GM19193 (cell line): ENCODE measurements around the gene PLA2G4E.

Experiments
- POLR2A ChIP-seq: IDR thresholded peaks from 4 replicates; pipeline ENCODE4 v1.6.1; 2011; ENCODE audit not compliant: insufficient read depth, insufficient read length; ENCODE audit errors: extremely low read depth

The PLA2G4E gene

DNA sequence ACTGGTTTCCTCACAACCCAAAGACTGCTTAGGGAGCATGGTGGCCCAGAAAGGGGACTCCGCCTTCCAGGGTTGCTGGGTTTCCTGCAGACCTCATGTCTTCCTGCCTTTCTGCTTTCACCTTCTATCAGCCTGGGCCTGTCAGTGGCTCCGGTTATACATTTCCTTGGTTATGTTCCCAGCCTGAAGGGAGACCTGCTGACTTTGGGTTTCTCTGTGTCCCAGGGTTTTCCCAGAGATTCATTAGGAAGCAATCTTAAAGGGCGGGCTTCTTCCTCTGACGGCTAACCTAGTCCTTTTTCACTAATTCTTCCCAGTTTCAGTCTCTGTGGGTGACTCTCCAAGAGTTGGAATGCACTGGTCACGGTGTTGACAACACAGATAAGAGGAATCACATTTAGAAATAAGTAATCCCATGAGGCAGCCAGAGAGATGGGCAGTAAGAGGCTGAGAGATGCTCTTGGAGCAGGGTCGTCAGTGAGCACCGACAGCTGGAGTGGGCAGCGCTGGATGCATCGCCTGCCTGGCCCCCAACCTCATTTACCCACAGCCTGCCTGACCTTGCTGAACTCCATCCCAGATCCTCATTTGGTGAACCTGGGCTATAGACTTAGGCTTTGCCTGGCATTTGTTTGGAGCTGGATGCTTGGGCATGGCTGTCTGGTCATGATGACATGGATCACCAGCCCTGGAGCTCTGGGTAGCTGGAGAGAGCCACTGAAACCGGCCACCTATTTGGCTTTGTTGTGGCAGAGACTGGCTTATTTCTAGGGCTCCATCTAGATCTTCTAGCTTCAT lies 38.5 kb downstream of the PLA2G4E start:
- no peak for TF ChIP-seq POLR2A

DNA sequence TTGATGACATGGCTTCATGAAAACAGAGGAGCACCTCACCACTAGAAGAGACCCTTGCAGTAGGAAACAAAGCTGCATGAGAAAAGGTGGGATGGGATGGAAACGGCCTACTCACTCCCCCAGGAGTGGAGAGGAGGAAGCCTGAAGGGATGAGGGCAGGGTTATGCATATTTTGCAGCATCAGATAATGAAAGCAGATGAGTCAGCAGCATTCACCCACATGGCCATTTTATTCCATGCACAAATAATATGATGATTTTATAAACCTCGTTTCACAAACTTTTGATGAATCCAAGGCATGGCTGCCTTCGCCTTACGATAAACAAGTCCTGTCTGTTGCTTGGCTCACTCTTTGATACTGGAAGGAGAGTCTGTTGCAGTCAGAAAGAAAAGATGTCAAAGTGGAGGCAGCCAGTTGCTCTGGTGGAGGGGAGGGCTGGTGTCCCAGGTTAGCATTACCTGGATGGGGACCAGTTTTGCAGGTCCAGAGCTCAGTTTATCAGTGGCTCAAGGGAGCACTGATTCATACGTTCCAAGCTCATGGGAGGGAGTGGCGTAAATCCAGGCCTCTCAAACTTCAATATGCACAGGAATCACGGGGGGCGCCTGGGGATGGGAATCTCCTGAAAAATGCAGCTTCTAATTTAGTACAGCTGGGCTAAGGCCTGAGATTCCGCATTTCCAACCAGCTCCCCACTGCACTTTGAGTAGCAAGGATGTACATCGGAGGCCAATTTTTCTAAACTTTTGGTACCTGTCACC lies 39.3 kb downstream of the PLA2G4E start:
- no peak for TF ChIP-seq POLR2A

DNA sequence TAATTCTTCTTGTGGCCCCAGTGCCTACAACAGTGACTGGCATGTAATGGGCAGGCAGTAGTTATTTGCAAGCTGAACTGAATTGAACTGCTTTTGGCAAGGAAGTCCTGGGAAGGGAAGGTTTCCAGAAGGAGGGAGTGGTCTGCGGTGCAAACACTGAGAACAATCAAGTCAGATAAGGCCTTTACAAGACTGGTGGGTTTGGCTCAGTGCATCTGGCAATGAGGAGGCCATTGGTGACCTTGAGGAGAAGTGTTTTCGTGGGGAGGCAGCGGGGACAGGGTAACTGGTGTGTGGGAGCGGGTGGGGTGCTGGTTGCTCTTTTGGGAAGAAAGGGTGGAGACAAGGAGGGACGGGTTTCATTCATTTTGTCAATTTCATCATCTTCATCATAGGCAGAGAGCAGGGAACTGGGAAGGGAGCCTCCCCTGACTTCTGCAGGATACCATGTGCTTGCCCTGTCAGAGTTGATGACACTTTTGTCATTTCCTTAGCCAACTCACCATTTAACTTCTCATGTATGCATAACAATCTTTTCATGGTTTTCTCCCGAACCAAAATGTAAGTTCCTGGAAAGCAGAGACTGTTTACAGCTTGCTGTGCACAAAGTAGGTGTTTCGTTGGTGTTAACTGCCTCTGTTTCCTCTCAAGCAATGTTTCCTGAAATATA lies 40.1 kb downstream of the PLA2G4E start:
- no peak for TF ChIP-seq POLR2A

DNA sequence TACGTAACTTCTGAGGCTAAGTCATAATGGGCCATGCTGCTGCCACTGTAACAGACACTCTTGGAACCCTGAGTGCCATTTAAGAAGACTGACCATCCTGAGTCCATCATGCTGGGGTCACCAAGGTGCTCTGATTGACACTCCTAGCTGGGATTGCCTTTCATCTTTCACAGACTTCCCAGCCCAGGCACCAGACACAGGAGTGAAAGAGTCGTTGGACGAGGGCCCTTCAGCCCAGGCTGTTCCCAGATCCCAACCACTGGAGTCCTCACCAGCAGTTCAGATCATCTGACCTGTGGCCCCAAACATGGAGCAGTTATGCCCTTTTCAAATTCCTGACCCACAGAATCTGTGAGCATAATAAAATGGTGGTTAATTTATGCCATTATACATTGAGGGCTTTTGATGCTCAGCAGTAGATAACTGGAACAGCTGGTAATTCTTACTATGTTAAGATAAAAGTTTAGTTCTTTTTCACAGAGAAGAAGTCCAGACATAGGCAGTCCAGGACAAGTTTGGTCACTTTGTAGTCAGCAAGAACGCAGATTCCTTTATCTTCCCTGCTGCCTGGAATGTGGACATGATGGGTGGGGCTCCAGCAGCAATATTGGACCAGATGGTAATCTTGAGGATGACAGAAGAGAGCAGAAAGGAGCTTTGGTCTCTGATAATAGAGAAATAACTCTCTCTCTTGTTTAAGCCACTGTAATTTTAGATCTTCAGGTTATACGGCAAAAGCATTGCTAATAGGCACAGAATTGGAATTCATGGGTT lies 41.2 kb downstream of the PLA2G4E start:
- no peak for TF ChIP-seq POLR2A

DNA sequence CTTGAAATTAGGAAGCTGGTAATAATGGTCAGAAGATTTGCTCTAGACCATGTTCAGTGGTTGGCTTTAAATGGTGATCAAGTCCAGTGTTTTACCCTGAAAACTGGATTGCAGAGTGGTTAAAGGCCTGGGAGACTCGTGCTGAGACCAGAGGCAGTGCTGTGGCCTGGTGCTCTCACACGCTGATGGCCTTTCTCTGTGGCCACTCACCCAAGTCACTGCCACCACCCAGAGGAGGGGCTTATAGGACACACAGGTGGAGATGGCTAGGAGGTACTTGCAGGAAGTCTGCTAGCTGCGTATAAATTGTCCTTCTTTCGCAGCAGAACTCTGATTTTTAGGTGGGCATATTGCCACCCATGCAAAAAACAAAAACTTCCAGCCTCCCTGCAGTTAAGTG lies 42.3 kb downstream of the PLA2G4E start:
- TF ChIP-seq POLR2A, result no peak

DNA sequence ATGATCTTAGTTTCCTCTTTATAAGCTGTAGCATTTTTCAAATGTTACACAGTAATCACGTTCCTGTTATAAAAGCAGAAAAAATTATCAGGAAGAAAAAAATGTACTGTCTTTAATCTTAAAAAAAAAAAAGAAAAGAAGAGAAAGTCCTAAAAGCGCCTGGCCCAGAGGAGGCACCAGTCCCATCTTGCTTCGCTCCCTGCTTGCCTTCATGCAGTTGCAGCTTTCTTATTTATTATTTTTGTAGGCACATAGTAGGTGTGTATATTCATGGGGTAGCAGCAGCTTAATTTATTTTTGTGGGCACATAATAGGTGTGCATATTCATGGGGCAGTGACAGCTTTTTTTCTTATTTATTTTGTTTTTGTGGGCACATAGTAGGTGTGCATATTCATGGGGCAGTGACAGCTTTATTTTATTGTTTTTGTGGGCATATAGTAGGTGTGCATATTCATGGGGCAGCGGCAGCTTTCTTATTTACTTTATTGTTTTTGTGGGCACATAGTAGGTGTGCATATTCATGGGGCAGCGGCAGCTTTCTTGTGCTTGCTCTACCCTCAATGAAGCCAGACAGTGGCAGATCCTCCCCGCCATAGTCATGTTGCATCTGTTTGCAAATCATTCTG lies 43.0 kb downstream of the PLA2G4E start:
- TF ChIP-seq POLR2A, result no peak

DNA sequence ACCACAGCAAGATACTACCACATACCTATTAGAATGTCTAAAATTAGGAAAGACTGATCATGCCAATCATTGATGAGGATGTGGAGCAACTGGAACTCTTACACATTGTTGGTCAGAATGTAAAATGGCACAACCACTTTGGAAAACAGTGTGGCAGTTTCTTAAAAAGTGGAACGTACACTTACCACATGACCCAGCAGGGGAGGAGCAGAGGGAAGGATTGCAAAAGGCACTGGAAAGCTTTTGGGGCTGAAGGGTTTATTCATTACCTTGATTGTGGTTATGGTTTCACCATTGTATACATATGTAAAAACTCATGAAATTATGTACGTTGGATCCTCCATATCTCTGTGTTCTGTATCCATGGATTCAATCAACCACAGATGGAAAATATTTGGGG lies 45.2 kb downstream of the PLA2G4E start:
- no peak for TF ChIP-seq POLR2A

DNA sequence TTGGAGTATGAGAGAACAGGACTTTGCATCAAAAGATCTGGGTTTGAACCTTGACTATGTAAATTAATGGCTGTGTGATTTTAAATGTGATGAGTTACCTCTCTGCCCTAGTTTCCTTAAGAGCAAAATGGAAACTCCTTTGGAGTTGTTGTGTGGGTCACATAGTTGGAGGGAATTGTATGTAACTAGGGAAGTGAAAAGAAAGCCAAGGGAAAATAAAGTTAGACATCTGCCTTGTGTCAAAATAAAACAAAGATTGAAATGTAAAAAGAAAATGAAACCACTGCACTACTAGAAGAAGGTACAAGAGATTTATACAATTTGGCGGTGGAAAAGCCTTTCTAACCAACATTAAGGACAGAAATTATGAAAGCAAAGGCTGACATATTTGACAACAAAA lies 46.8 kb downstream of the PLA2G4E start:
- no peak for TF ChIP-seq POLR2A

DNA sequence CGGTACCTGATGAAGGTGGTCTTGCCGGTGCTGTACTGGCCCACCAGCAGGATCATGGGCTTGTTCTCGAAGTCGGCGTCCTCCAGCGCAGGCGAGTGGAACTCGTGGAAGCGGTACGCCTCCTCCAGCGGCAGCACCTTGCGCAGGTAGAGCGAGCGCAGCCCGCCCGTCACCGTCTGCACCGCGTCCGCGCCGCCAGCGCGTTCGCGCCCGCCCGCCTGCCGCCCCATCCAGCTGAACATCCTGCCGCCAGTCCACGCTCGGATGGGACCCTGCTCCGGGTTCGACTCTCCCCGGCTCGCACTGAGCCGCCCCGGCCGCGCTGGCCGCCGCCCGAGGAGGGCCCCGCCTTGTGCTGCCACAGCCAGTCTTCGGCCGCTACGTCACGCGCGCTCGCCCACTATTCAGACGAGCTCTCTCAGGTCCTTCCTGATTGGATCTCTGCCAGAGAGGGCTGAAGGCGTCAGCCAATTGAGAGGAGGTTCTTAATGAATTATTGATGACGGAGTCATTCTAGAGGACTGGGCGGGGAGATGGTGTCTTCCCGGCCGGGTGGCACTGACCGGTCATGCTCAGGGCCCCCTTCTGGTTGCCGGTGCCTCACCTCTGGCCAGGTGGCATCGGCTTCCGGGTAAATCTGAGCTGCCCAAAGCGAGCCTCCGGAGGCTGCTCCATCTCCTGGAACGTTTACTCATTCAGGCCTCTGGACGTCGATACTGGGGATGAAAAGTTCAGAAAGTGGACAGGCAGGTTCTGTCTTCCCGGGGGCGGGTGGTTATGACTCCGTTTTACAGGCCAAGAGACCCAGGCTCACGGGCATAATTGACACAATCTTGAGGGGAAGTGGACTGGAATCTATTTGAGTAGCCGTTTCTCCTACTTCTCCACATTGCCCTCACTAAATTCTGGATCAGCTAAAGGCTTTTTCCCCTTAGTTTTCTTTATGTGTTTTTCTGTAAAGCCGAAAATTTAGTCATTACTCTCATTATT lies 48.3 kb downstream of the PLA2G4E start, which contains the start of gene EHD4:
TSS of gene EHD4 (minus strand) at position 305 of the 990 bp plus-strand sequence. CDS start at position 242, 63 bp downstream.
- peak; percentile 96 for TF ChIP-seq POLR2A

DNA sequence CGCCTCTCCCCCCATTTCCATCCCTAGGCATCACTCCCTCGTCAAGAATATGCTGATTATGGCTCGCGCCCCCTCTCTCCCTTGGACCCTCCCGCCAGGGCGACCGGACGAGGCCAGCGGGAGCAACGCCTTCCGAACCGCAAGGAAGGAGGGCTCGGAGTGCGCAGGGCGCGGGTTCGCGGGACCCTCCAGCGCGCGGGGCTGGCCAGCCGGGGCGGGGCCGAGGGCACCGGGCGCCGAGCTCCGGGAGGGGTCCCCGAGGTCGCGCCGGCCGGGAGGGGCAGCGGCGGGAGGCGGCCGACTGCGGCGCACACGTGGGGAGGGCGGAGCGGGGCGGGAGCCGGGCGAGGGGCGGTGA lies 49.0 kb downstream of the PLA2G4E start:
- TF ChIP-seq POLR2A, result no peak

DNA sequence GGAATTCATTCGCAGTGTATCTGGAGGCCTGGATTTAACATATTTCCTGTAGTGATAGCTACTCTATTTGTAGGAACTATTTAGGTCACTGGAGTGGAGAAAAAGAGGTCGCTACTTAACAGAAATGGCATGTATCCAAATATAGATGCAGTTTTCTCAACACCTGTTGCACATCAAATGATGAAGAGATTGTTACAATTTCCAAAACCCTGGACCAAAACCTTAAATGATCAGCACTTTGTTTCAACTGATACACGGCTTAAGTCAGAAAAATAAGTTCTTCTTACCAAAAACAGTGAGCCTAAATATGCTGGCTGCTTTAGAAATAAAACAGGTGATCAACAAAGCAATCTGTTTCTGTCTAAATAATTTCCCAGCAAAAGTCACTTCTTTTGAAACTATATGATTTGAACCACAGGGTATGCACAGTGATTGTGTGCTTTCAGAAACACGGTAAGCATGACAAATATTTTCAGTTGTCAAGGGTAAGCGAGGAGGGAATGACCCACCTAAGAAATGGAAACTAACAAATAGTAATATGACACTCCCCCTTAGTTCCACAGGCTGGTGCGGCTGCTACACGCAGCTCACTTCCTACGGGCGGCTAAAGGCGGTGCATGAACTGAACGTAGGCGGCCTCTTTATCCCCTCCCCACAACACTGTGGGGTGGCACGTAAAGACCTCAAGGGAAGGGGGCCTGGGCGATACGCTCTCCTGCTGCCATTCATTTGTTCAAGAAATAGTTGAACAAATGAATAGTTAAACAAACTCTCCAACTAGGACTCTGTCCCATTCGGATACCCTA lies 49.5 kb downstream of the PLA2G4E start:
- TF ChIP-seq POLR2A, result peak; percentile 88

DNA sequence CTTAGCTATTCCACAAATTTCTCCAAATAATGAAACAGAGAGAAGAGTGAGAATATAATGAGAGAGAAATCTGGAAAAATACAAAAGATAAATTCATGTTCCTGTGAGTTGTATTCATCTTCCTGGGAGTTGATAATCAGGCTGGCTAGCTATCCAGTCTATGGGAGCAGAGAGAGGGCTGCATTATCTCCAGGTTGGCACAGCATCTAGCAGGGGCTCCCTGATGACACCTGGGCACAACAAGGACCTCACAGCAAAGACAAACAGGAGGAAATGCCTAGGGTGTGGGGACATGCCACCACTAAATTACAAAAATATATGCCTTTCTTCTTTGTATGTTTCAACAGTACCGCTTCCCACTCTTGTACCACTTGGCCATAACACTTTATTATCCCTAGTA lies 50.4 kb downstream of the PLA2G4E start:
- no peak for TF ChIP-seq POLR2A

DNA sequence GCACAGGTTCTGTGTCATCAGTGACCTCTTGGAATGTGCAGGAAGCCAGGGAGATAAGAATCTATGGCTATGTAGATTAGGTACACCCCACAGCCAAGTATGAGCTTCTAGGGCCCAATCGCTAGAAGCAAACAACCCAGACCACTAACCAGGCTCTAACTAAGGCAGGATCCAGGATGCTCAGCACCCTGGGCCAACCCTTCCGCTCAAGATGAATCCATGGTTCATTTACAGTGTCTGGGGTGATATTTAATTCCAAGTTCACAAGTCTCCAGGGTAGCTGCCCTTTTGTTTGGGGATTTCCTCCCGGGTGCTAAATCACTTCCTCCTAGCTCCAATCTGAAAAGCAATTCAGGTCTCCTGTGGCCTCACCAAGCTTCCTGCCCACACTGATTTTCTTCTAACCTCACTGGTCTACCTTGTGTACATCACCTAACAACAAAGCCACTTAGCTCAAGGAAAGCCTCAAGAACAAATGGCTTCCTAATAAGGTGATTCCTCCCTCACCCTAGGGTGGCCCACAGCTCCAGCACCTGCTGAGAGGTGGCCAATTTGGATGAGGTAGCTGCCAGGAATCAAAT lies 50.9 kb downstream of the PLA2G4E start:
- peak; percentile 16 for TF ChIP-seq POLR2A

DNA sequence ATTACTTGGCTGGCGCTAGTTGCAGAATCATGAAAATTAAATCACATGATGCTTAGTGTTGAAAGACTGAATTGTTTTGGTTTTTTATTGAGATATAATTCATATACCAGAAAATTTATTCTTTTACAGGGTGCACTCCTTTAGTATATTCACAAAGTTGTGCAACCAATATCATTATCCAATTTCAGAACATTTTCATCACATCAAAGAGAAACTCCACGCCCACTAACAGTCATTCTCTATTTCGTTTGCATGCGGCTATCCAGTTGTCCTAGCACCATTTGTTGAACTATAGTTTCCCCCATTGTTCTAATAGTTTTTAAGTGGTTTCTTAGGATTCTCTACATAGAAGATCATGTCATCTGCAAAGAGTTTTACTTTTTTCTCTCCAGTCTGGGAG lies 52.1 kb downstream of the PLA2G4E start:
- no peak for TF ChIP-seq POLR2A
